Common myeloid progenitor, CD34-positive (primary cell): ENCODE data around the gene EFCAB10.
"Not testable (repeated sequence)": the region's sequence is repeated elsewhere in the genome, so short reads cannot be mapped to it uniquely, and the experiment has no call there.

ENCODE experiments used
- CTCF ChIA-PET: fragments of 350-600 bp; sonication (Branson Sonifier 250); formaldehyde crosslinking; loops from one replicate; lab custom pipeline; 2021; ENCODE audit warnings: antibody characterized with exemption; lab: Charles Lee
- POLR2A ChIA-PET: fragments of 350-600 bp; sonication (Branson Sonifier 250); formaldehyde crosslinking; loops from one replicate; lab custom pipeline; 2021; ENCODE audit warnings: antibody characterized with exemption; lab: Charles Lee
- DNase-seq, 3 donors: peaks; one replicate each; pipeline versions ENCODE4 v3.0.0 to v3.0.0-alpha.2; 2013
- H3K27ac ChIP-seq, 2 experiments: 1 replicate in 1 of 2; 2 replicates in 1 of 2; pipeline ENCODE4 v1.7.0; 2013; ENCODE audit warnings: inconsistent platforms in 2 of 2, low read length in 2 of 2, mild to moderate bottlenecking in 2 of 2, low read depth in 1 of 2, moderate library complexity in 1 of 2; ENCODE audit not compliant: severe bottlenecking in 2 of 2, insufficient read depth in 1 of 2, poor library complexity in 1 of 2
- H3K27me3 ChIP-seq, 5 experiments: replicated peaks in 2 of 5; 1 replicate in 3 of 5; 2 replicates in 2 of 5; pipeline versions ENCODE4 v1.6.1 to v1.7.0; 2013; ENCODE audit warnings: low read length in 4 of 5, mild to moderate bottlenecking in 2 of 5, moderate library complexity in 2 of 5, inconsistent platforms in 1 of 5; ENCODE audit not compliant: insufficient read depth in 5 of 5, control insufficient read depth in 4 of 5
- H3K36me3 ChIP-seq, 4 experiments: 1 replicate in 2 of 4; 2 replicates in 2 of 4; pipeline versions ENCODE4 v1.6.1 to v1.7.0; 2013; ENCODE audit warnings: low read length in 3 of 4, control low read depth in 1 of 4, mild to moderate bottlenecking in 1 of 4; ENCODE audit not compliant: control insufficient read depth in 4 of 4, insufficient read depth in 4 of 4
- H3K4me1 ChIP-seq, 4 experiments: 1 replicate in 3 of 4; 2 replicates in 1 of 4; pipeline versions ENCODE4 v1.6.1 to v1.7.1; 2013; ENCODE audit warnings: low read length in 3 of 4, mild to moderate bottlenecking in 3 of 4, control low read depth in 1 of 4, inconsistent platforms in 1 of 4, moderate library complexity in 1 of 4; ENCODE audit not compliant: control insufficient read depth in 4 of 4, insufficient read depth in 4 of 4; ENCODE audit errors: control extremely low read depth in 1 of 4
- H3K4me3 ChIP-seq, 7 experiments: 1 replicate in 4 of 7; 2 replicates in 3 of 7; pipeline versions ENCODE4 v1.5.1 to v1.7.0; 2013; ENCODE audit warnings: mild to moderate bottlenecking in 7 of 7, low read length in 6 of 7, moderate library complexity in 6 of 7, inconsistent platforms in 2 of 7, low read depth in 2 of 7, control low read depth in 1 of 7; ENCODE audit not compliant: insufficient read depth in 4 of 7, control insufficient read depth in 1 of 7; ENCODE audit errors: extremely low read depth in 1 of 7
- H3K9me3 ChIP-seq, 5 experiments: 1 replicate in 4 of 5; 2 replicates in 1 of 5; pipeline versions ENCODE4 v1.6.1 to v1.7.1; 2013; ENCODE audit warnings: low read length in 4 of 5, mild to moderate bottlenecking in 2 of 5, inconsistent platforms in 1 of 5, low read depth in 1 of 5, moderate library complexity in 1 of 5; ENCODE audit not compliant: control insufficient read depth in 4 of 5, insufficient read depth in 2 of 5; ENCODE audit errors: control extremely low read depth in 1 of 5
- WGBS: methylation state at CpG from one replicate; pipeline ENCODE4 v1.1.5; 2013; ENCODE audit not compliant: insufficient coverage; 5-methylcytosine and 5-hydroxymethylcytosine counted together

The EFCAB10 gene

DNA sequence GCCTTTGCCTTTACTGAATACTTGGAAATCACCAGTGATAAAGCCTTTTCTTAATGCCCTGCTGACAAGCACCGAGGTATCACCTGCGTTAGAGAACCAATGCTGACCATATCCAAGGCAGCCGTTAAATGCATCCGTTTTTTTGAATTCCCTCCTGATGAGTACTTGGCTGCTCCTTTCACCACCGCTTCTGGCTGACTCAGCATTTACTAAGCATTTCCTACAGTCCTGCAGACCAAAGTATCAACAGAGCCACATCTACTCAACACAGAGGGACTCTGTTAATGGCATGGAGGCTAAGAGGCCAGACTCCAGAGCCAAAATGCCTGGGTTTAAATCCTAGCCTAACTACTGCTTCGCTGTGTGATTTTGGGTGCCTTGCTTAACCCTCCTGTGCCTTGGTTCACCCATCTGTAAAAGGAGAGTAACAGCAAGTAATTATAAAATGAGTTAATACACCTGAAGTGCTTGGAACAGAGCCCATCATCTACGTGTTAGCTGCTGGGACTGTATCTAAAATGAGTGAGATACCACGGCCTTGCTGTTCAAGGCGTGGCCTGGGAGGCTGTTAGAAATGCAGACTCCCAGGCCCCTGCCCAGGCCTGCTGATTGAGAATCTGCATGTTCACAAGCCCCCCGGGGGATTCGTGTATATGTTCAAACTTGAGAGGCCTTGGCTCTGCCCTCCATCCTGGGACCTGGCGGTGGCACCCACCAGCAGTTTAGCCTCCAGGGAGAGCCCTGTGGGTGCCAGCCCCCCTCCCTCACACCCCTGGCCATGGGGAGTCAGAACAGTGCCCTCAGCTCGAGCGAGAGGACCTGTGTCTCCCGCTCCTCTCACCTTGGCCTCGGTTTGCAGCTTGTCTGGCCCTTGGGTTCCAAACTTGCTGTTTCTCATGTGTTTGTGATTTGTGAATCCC, 30.8 kb upstream of the EFCAB10 start:
- no peaks in the 10 kb centered on the region for H3K27me3 ChIP-seq
- POLR2A ChIA-PET, result no interaction called here

DNA sequence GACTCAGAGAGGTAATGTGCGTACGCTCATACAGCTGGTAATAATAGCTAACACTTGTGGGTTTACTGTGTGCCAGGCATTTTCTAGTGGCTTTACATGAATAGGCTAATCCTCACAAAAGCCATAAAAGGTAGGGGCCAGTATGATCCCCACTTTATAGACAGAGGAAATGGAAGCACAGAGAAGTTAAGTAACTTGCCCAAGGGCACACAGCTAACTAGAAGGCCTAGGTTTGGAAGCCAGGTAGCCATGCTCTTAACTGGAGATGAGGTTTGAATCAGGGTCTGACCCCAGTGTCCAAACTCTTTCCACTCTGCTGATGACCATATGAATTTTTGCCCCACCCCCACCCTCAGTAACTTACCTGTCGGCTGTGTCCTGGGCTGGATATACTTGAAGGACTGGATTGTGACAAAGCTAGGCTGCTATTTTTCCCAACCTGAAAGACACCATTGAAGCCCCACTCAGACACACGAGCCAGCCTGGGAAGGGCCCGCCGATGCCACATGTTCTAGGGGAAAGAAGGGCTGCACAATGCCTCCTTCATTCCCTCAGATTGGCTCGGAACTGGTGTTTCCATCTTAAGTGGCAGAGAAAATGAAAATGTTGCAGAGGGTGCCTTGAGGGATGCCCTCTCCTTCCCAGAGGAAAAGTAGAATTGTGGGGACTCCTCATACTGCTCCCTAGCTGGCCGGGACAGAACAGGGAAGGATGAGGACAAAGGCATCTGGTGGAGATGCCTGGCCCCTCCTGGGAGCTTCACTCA, 29.1 kb upstream of the EFCAB10 start:
- Histone ChIP-seq H3K4me3 (no peak overlapping the region), H3K36me3 (peaks cover 0 to 49% (median 29%) of the 10 kb centered on the region in 4 experiments), H3K9me3 (no peaks in the 10 kb centered on the region), H3K27me3 (no peaks in the 10 kb centered on the region), H3K27ac (no peak overlapping the region), H3K4me1 (no peaks in the 10 kb centered on the region)
- ChIA-PET CTCF (no interaction called here), POLR2A (no interaction called here)
- WGBS, result 88% methylated on average over 7 of the region's 8 CpGs
- DNase-seq, result no peak

More for the DNA sequence above, 30.8 kb upstream of the EFCAB10 start:
- 92% methylated on average over 15 of the region's 16 CpGs for WGBS
- no peaks in the 10 kb centered on the region for H3K9me3 ChIP-seq
- peaks cover 2 to 58% (median 39%) of the 10 kb centered on the region in 4 experiments for H3K36me3 ChIP-seq
- CTCF ChIA-PET, result interaction anchor here (1.0 kb wide), 1 partner anchor 12 kb away, joined by 5 read pairs; no protein-coding TSS in a partner anchor
- H3K27ac ChIP-seq, result no peak overlapping the region
- DNase-seq, result peak in 1 of 3 donors; percentile 6
- no peak overlapping the region for H3K4me3 ChIP-seq
- H3K4me1 ChIP-seq, result no peaks in the 10 kb centered on the region

DNA sequence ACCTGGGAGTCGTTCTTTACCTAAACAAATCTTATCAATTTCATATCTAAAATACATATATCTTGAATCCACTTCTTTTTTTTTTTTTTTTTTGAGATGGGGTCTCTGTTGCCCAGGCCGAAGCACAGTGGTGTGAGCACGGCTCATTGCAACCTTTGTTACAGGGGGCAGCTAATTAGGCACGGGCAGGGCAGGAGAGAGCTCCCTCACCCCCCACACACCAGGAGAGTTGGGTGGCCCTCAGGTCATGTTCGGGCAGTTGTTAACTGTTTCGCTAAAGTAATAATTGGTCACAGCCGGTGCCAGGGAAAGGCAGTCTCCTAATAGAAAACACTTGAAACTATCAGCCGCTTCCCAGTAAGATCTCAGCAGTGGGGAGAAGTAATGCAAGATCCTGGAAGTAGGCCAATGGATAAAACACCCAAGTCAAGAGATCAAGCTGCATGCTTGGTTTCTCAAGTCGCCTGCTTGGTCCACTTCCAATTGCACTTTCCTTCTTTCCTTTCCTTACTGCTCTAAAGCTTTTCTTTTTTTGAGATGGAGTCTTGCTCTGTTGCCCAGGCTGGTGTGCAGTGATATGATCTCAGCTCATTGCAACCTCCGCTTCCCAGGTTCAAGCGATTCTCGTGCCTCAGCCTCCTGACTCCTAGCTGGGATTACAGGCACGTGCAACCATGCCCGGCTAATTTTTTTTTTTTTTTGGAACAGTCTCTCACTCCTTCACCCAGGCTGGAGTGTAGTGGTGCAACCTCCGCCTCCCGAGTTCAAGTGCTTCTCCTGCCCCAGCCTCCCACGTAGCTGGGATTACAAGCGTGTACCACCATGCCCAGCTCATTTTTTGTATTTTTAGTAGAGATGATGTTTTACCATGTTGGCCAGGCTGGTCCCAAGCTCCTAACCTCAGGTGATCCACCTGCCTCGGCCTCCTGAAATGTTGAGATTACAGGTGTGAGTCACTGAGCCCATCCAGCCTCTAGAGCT, 21.3 kb upstream of the EFCAB10 start:
- Histone ChIP-seq H3K27ac (no peak overlapping the region), H3K9me3 (no peaks in the 10 kb centered on the region), H3K4me3 (no peak overlapping the region), H3K36me3 (peaks cover 0 to 7% (median 4%) of the 10 kb centered on the region in 4 experiments), H3K27me3 (no peaks in the 10 kb centered on the region), H3K4me1 (no peaks in the 10 kb centered on the region)
- ChIA-PET POLR2A (interaction anchor here (0.6 to 0.7 kb wide), 2 partner anchors 175 to 682 kb away, joined by 3 to 4 read pairs; no protein-coding TSS in a partner anchor), CTCF (interaction anchor here (1.0 to 1.5 kb wide), 3 partner anchors 11 to 16 kb away, joined by 3 to 6 read pairs (median 5); no protein-coding TSS in a partner anchor)
- WGBS, result 97% methylated on average over 14 of the region's 19 CpGs
- DNase-seq, result no peak

DNA sequence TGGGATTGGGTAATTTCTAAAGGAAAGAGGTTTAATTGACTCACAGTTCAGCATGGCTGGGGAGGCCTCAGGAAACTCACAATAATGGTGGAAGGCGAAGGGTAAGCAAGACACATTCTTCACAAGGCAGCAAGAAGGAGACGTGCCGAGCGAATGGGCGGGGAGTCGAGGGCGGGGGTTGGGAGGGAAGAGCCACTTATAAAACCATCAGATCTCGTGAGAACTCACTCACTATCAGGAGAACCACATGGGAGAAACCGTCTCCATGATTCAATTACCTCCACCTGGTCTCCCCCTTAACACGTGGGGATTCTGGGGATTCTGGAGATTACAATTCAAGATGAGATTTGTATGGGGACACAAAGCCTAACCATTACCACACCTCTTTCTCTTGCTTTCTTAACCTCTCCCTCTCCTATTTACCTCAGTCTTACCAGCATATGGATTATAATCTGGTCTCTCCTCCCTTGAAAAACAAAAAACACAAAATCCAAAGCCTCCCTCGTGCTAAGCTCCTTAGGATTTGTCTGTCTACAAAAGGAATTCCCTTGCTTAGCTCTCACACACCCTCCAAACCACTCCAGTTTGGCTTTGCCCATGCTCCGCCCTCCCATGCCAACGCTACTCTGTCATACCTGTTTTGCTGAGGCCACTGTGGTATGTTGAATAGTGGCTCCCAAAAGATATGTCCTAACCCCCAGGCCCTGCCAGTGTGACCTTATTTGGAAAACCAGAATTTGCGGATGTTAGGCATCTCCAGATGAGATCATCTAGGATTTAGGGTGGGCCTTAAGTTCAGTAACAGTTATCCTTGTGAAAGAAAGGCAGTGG, 19.6 kb upstream of the EFCAB10 start:
- 89% methylated on average over 14 of the region's 14 CpGs for WGBS
- DNase-seq, result no peak
- ChIA-PET CTCF (no interaction called here), POLR2A (interaction anchor here (0.6 kb wide), 1 partner anchor 497 kb away, joined by 4 read pairs; no protein-coding TSS in a partner anchor)
- Histone ChIP-seq H3K4me1 (no peaks in the 10 kb centered on the region), H3K36me3 (no peaks in the 10 kb centered on the region), H3K4me3 (no peak overlapping the region), H3K27ac (no peak overlapping the region), H3K27me3 (no peaks in the 10 kb centered on the region), H3K9me3 (no peaks in the 10 kb centered on the region)

DNA sequence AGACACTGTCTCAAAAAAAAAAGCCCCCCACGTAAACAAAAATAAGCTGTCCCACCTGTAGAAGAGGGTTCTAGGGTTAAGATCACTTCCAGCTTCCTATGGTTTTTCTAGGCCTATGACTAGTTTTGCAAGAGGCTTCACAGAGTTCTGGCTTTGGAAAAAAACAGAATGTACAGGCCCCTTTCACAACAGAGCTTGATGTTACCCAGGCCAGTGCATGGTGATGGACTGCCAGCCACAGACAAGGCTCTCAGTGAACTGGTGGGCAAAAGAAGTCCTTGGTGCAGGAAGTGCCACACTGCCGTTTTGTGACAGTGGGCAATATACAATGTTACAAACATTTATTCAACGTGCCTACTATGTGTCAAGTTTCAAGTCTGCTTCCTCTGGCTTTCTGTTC, 18.3 kb upstream of the EFCAB10 start:
- Histone ChIP-seq H3K27ac (no peak overlapping the region), H3K36me3 (no peaks in the 10 kb centered on the region), H3K9me3 (no peaks in the 10 kb centered on the region), H3K27me3 (no peaks in the 10 kb centered on the region), H3K4me1 (no peaks in the 10 kb centered on the region), H3K4me3 (no peak overlapping the region)
- POLR2A ChIA-PET, result no interaction called here
- DNase-seq, result no peak
- CTCF ChIA-PET, result no interaction called here
- 75% methylated on average over 3 of the region's 3 CpGs for WGBS

DNA sequence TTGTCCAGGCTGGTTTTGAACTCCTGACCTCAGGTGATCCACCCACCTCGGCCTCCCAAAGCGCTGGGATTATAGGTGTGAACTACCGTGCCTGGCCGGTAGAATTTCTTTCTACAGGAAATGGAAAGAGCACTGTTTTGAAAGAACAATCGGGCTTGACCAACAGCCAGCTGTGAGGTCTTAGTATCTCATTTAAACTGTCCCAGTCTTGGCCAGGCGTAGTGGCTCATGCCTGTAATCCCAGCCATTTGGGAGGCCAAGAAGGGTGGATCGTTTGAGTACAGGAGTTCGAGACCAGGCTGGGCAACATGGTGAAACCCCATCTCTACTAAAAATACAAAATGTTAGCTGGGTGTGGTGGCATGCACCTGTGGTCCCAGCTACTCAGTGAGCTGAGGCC, 17.8 kb upstream of the EFCAB10 start:
- H3K27me3 ChIP-seq, H3K4me1 ChIP-seq, H3K27ac ChIP-seq, H3K9me3 ChIP-seq, H3K36me3 ChIP-seq, DNase-seq, CTCF ChIA-PET, H3K4me3 ChIP-seq, POLR2A ChIA-PET: not testable (repeated sequence)
- 94% methylated on average over 6 of the region's 8 CpGs for WGBS
